8988T (cell line): ENCODE data around the gene BPGM.
"Not testable (repeated sequence)": the region's sequence is repeated elsewhere in the genome, so short reads cannot be mapped to it uniquely, and the experiment has no call there.

ENCODE experiments used
- DNase-seq: peaks from one replicate; pipeline ENCODE4 v3.0.0; 2011

BPGM gene

DNA sequence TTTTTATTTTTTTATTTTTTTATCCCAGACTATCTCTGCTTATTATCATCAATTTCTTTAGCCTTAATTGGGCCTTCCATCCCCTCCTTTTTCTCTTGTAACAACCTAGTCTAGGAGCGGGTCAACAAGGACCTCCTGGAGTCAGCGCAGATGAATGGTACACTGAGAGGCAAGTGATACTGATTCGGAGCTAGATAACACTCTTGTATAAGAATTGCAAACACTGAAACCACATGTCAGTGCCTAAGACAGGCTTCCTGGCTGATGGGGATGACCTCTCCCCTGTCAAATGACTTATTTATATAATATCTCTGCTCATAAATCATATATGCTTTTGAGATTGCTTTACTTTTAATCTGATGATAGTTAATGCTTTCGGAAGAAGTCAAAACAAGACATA, 22.7 kb downstream of the BPGM start:
- no peak for DNase-seq

DNA sequence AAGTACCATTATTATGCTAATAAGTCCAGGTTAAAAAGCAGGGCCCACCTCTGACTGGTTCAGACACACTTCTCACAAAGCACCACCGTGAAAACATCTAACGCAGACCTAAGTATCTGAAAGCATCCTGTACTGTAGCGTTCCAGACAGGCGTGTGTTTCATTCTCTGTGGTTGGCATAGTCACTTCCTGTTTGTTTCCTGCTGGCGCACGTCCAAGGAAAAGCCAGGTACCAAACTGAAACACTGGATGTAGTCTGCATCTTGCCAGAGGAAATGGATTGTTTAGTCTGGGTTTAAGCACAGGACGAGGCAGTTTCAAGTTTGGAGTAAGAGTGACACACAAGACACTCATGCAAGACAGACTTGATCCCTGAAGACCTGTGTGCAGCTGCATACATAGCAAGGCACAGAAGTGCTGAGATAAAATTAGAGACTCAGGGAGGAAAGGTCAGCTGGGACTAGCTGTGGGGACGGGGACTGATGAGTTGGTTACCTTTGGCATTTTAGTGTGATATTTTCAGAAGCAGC, 23.3 kb downstream of the BPGM start:
- no peak for DNase-seq

DNA sequence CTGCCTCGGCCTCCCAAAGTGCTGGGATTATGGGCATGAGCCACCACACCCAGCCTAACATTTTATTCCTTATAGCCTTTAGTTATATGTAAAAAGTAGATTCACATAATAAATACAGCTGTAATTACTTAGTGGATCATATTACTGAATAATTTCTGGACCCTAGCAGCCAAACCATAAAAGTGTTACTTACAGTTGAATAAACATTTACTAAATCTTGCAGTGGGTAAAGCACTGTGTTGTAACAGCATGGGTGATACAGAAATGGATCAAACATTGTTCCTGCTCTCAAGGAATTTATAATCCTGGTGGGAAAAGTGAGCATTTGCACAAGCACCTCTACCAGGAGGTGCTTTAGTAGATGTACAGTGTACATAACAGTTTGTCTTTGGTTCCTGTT, 25.0 kb downstream of the BPGM start:
- no peak for DNase-seq

DNA sequence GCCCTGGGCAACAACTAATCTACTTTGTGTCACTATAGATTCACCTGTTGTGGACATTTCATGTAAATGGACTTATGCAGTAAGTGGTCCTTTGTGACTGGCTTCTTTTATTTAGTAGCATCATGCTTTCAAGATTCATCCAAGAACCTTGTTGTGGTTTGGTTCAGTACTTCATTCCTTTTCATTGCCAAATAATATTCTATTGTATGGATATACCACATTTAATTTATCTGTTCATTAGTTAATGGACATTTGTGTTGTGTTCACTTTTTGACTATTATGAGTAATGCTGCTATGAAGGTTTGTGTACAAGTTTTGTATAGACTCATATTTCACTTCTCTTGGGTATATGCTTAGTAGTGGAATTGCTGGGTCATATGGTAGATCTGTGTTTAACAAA, 27.8 kb downstream of the BPGM start:
- no peak for DNase-seq

DNA sequence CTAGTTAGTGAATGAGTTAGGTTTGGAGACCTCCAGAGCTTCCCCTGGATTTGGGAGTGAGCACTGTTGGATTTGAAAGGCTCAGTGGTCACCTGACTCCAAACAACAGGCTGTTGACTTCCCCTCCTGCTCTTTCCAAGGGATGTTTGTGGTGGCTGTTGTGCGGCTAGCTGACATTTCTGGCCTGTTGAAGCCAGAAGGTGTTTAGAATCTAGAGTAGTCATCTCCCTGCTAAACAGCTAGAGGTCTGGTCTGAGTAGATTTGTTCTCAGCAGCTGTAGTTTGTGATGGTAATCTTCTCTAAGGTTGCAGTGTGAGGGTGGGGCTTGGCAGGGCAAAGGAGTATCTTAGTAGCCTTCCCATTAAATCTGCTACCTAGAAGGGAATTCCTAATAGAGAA, 30.1 kb downstream of the BPGM start:
- no peak for DNase-seq

DNA sequence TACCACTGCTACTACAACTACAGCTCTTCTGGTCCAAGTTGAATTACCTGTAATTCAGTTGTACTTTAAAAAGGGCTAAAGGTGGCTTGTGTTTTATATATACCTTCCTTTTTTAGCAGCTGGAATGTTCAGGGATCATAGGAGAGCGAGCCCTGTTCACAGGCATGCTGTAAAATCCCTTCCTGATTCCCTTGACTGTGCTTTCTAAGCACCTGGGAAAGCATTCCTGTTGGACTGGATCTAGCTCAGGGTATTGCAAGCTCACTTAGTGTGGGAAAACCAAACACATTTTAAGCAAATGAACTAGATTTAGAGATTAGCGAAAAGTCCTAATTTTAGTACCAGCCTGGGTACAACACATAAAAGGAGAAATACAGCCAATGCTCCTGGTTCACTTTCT, 31.5 kb downstream of the BPGM start:
- DNase-seq: no peak

DNA sequence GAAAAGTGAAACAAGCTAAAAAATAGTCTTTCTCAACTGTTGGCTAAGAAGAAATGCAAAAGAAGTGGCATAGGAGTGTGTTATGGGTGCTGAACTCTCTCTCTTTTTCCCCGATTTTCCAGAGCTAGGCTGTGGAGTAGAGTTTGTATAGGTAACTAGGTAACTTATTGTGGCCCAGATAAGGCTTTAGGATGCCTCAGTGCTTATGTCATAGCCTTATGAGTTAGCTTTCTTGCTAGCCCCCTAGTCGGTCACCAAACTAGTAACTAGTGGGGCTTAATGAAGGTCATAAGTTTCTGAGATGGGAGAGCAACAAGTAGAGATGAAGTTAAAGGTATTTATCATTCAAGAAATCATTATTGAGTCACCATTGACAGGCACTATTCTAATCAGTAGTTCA, 32.4 kb downstream of the BPGM start:
- no peak for DNase-seq

DNA sequence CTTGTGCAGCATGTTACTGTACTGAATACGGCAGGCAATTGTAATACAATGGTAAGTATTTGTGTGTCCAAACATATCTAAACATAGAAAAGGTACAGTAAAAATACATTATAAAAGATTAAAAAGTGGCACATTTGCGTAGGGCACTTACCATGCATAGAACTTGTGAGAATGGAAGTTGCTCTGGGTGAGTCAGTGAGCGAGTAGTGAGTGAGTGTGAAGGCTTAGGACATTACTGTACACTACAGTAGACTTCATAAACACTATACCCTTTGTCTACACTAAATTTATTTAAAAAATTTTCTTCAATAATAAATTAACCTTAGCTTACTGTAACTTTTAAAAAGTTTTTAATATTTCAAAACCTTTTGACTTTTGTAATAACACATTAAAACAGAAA, 37.5 kb downstream of the BPGM start:
- no peak for DNase-seq

DNA sequence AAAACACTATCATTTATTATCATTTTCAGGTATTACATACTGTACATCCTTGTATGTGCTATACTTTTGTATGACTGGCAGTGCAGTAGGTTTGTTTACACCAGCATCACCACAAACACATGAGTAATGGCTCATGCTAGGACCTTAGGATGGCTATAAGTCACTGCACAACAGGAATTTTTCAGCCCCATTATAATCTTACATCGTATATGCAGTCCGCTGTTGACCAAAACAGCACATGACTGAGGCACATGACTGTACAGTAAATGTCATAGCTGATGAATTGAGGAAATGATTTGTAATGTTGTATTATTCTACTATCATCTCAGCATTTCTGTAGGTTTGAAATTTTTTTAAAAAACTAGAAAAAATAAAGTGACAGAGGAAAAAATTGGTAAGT, 38.6 kb downstream of the BPGM start:
- no peak for DNase-seq

DNA sequence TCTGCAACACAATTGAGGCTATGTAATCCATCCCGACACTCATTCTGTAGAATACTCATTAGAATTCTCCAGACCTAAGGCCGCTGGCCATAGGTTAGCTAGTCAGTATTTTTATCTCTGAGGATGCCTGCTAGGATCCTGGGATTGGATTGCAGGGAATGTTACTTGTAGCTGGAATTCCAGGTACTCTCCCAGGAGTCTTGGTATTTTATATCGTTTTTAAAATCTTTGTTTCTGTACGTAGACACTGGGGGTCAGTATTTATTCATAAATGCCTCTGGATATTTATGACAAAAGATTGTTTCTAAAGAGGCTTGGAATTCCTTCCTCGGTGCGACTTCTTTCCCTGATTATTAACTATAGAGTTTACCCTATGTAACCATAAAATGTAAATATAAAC, 40.1 kb downstream of the BPGM start:
- DNase-seq: no peak

DNA sequence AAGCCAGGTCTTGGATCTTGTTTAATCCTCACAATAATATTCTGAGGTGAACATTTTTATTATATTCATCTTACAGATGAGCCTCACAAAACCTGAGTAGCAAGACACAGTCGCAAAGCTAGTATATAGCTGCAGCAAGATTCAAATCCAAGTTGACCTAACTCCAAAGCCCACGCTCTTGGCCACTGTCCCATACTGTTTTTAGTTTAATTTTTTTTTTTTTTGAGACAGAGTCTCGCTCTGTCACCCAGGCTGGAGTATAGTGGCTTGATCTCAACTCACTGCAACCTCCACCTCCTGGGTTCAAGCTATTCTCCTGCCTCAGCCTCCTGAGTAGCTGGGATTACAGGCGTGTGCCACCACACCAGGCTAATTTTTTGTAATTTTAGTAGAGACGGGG, 42.9 kb downstream of the BPGM start:
- not testable (repeated sequence) for DNase-seq

DNA sequence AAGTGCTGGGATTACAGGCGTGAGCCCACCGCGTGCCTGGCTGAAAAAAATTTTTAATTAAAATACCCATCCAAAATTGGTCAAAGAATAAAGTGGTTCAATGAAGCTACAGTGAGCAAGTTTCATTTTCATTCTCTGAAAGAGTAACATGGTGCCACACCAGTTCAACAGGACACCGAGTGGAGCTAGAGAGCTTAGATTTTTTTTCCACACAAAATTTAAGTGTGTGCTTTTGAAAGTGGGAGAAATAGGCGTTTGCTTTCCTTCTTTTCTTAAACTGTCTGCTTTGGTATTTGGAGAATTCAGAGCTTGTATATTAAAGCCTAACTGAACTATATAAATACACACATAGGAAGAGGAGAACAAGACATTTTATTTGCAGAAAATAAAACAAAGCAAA, 43.4 kb downstream of the BPGM start:
- no peak for DNase-seq

DNA sequence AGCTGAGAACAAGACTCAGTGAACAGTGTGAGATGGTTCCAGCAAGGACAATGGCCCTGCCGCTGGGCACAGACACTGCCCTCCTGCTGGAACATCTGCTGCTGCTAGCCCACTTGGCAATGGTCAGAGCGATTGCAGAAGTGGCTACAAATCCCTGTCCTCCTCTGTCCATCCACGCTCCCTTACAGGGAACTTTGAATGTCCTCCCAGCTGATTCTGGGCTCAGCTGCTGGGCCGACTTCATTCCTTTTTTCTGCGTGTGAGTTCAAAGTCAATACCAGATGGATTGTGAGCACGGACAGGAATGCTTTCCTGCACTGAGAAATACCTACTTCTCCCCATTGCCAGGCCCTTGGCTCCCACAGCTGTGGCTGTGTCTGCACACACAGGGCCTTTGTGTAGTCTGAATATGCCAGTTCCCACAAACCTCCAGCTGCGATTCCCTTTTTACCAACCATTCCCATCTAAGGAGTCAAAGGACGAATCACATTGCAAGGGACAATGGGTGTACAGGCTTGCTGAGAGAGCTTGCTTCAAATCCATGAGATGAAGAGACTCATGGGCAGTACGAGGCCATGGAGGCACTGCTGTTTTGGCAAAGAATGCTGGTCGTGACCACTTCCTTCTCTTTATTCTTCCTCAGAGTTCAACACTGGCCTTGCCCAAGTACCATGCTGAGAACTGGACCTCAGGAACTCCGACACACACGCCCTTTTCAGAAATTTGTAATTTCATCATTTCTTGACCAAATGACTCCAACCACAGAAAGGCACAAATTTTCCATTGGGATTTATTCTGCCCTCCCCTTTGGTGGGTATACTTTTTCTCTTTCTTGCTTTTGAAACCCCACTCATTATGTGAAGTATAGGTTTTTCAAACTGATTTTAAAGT, 44.2 kb downstream of the BPGM start:
- DNase-seq: no peak

DNA sequence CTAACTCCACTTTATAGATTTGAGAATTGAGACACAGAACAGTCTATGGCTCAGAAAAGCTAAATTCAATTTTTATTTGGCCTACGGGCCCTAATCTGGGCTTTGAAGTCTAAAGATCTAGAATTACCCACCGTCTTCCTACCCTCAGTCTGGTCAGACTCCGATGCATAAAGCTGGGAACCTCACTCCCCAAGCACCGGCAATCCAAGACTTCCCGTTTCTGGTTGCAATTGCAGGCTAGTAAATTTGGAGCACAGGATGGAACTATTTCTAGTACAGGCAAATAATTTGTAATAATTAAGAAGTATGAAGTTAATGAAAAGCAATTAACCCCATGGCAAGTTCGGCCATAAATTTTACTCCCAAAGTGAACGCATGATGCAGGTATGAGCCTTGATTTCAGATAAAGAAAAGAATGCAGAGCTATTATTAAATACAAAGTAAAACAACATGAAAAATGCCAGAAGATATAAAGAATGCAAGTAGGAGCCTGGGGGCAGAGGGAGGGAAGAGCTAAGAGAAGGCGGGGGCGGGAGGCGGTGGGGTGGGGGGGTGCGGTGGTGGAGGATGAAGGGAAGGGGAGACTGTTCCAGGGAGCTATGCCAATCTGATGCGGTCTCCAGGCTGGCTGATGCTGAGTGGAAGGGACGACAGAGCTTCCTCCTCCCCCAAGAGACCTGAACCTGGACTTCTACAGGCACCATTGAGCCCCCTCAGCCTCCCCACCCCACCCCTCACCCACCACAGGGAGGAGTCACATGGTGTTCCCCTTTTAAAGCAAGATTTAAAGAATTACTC, 45.1 kb downstream of the BPGM start:
- DNase-seq: no peak

DNA sequence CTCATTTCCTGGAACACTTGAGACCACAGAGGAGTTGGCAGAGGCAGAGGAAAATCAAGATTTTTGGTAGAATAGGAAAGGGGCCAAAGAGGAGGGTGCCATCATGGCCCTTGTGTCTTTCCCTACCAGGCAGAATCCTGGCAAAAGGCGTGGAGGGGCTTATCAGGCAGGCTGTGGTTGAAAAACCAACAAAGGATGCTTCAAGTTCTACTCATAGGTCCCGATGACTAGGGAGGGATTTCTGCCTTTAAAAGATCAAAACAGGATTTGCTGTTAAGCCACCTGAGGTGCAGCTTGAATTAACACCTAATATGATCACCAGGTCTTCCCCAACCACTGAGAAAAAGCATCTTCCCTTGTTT, 45.7 kb downstream of the BPGM start:
- no peak for DNase-seq

DNA sequence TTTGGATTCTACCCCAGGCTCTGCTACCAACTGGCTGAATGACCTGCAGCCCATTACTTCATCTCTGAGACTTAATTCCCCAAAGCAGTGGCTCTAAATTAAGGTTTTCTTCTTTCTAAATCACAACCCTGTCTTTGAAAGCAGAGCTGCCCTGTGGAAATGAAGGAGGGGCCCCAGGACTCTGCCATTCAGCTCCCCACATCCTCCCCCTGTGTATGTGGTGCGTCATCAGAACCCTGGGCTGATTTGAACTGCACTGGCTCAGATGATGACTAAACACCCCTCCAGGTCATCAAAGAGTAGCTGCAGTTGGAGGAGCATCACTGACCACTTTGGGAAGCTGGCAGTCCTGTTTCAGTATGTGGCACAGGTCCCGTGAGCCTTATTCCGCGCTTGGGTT, 46.6 kb downstream of the BPGM start:
- no peak for DNase-seq

DNA sequence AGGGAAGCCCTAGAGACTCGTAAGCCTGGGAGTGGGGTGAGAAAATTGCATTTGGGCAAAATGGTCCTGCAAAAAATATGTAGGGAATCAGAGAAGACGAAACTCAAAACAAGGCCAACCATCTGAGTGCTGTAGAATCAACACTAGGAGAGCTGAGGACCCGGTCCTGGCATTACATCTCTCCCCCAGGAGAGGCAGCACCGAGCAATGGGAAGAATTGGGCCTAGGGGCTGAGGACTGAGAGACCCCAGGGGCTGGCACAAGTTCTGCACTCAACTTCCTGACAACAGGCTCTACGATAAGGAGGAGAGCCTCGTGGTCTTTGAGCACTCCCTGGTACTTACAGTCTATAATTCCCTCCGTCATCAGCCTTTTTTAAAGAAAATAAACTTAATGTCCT, 47.6 kb downstream of the BPGM start:
- no peak for DNase-seq

DNA sequence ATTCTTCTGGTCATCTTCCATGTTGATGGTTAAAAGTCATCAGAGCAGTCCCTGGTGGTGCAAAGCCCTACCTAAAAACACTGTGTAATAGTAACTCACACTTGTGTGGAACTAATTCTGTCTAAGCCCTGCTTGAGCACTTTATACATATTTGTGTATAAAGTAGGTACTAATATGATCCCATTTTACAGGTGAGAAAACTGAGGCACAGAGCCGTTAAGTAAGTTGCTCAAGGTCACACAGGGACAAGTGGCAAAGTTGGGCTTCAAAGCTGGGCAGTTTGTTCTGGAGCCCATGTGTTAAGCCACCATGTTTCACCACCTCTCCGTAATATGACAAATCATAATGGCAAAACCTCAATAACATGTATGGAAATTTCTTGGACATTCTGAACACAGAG, 48.1 kb downstream of the BPGM start:
- no peak for DNase-seq

DNA sequence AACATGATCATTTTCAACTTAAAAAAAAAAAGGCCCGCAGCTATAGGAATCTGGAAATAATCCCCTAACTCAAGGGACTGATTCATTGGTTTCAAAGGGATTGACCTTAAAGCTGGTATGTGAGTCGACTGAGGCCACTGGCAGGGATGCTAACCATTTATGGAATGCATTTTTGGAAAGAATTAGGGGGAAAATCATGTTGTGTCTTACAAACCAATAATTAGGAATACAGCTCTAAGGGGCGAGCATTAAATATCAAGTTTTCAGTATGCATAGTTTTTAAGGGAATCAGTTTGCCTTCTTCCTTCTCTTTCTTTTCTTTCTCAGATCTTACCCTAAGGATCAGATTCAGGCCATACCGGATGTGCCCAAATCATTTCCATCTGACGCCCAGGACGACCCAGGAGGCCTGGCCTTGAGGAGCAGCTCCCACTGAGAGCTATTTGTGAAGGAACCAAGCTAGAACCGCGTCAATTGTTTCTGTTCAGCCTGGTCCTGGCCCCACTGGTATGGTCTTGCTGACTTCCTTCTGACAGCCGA, 48.7 kb downstream of the BPGM start:
- DNase-seq: no peak

DNA sequence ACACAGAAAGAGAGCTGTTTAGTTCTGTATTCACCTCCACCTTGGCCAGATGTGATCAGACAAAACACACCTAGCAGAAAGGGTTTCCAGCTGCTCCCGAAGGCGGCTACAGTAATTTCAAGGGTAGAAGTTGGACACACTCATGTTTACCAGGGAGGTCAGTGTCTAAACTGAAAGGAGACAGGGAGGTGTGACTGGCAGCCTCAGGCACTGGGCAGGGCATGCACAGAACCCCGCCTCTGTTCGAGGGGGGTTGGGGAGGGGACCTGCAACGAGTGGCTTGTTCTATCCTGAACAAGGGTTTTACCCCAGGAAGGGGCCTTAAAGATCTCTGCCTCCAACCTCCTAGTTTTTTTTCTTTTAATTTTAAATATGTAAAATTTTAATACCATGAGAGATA, 49.6 kb downstream of the BPGM start:
- no peak for DNase-seq

DNA sequence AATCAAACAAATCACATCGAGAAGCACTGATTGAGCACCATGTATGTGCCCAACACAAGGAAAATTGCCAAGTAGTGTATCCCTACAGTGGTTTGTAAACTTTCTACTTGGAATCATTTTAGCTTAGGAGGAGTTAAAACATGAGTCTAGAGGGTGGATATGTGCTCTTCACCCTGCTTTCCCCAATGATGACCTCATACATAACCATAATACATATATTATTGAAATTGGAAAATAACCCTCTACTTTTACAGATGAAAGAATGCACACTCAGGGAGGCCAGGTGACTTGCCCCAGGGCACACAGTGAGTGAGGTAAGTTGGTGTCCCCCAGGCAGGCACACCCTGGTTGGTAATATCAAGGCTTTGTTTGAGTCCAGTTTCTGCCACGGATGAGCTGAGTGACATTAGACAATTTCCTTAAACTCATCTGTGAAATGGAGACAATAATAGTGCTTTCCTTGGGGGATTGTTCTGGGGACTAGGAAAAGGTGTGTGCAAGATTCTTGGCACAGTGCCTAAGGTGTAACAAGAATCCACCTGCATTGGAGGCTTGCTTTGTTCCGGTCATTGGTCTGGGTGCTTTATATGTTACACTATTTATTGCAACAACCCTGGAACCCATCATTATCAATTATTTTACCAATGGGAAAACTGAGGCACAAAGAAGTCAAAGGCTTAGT, 50.7 kb downstream of the BPGM start:
- no peak for DNase-seq

DNA sequence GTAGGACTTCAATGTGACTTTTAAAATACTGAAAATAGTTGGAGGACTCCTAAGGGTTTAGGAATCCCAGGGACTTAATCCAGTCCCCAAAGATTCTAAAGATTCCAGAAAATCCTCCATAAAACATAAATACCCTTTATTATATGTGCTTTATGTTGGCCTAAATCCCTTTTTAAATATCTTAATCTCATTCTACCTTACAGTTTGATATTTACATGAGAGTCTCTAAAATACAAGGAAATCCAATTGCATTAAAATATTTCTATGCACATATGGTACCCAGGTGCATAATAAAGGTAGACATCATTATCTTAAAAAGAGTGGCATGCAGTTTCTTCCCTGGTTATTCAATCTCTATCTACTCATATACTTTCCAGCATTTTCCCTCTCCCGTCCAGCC, 51.8 kb downstream of the BPGM start:
- no peak for DNase-seq
